DOHH2 (cell line): ENCODE results near the gene BCAP31.
A peak's percentile ranks its signal among the peaks of the same experiment; 100 is the strongest.

ENCODE experiments used
- H3F3A ChIP-seq: fragments of 200-600 bp; sonication (generic), shearing (Covaris generic); 2 replicates; pipeline ENCODE4 v1.6.0; 2016; ENCODE audit warnings: antibody characterized with exemption, mild to moderate bottlenecking; ENCODE audit not compliant: control insufficient read depth, insufficient read depth
- H3K27ac ChIP-seq: fragments of 200-600 bp; sonication (generic); 2 replicates; pipeline ENCODE4 v1.5.1; 2014; ENCODE audit warnings: low read depth, mild to moderate bottlenecking, low read length, moderate library complexity
- H3K27me3 ChIP-seq: fragments of 200-600 bp; sonication (generic); 2 replicates; pipeline ENCODE4 v1.6.1; 2014; ENCODE audit warnings: mild to moderate bottlenecking, low read length, mixed read lengths; ENCODE audit not compliant: control insufficient read depth
- H3K36me3 ChIP-seq: fragments of 200-600 bp; sonication (generic); 2 replicates; pipeline ENCODE4 v1.6.1; 2014; ENCODE audit warnings: mild to moderate bottlenecking, low read length, moderate library complexity, mixed read lengths; ENCODE audit not compliant: control insufficient read depth
- H3K4me1 ChIP-seq: fragments of 200-600 bp; sonication (generic); 2 replicates; pipeline ENCODE4 v1.6.1; 2014; ENCODE audit warnings: mild to moderate bottlenecking, low read length, mixed read lengths; ENCODE audit not compliant: control insufficient read depth
- H3K4me2 ChIP-seq: fragments of 200-600 bp; sonication (generic); 2 replicates; pipeline ENCODE4 v1.6.0; 2014; ENCODE audit warnings: mild to moderate bottlenecking, low read length, moderate library complexity
- H3K4me3 ChIP-seq: fragments of 200-600 bp; sonication (generic); 2 replicates; pipeline ENCODE4 v1.5.1; 2014; ENCODE audit warnings: mild to moderate bottlenecking, low read length, mixed read lengths
- H3K79me2 ChIP-seq: fragments of 200-600 bp; sonication (generic); 2 replicates; pipeline ENCODE4 v1.6.1; 2014; ENCODE audit warnings: mild to moderate bottlenecking, low read length, mixed read lengths; ENCODE audit not compliant: control insufficient read depth
- H3K9me2 ChIP-seq: fragments of 200-600 bp; sonication (generic); replicated peaks from 2 replicates; pipeline ENCODE4 v1.6.1; 2014; ENCODE audit warnings: mild to moderate bottlenecking, low read length, mixed read lengths; ENCODE audit not compliant: control insufficient read depth
- H3K9me3 ChIP-seq: fragments of 200-600 bp; sonication (generic); 2 replicates; pipeline ENCODE4 v1.6.1; 2014; ENCODE audit warnings: antibody characterized with exemption, low read length, mixed read lengths; ENCODE audit not compliant: control insufficient read depth, insufficient read depth
- H4K20me1 ChIP-seq: fragments of 200-600 bp; sonication (generic); 2 replicates; pipeline ENCODE4 v1.6.0; 2014; ENCODE audit warnings: low read depth, mild to moderate bottlenecking, antibody characterized with exemption, low read length, moderate library complexity; ENCODE audit not compliant: control insufficient read depth, insufficient read depth
- CTCF ChIP-seq: fragments of 200-600 bp; sonication (generic); IDR thresholded peaks from one replicate; pipeline ENCODE4 v1.5.1; 2014; ENCODE audit warnings: antibody characterized with exemption, mild to moderate bottlenecking, low read depth, low read length; ENCODE audit not compliant: poor library complexity, severe bottlenecking
- EZH2phosphoT487 ChIP-seq: fragments of 200-600 bp; sonication (generic); IDR thresholded peaks from 2 replicates; pipeline ENCODE4 v1.6.1; 2017; ENCODE audit warnings: borderline replicate concordance, mild to moderate bottlenecking, antibody characterized with exemption, low read length, moderate library complexity, mixed read lengths

The BCAP31 gene

DNA sequence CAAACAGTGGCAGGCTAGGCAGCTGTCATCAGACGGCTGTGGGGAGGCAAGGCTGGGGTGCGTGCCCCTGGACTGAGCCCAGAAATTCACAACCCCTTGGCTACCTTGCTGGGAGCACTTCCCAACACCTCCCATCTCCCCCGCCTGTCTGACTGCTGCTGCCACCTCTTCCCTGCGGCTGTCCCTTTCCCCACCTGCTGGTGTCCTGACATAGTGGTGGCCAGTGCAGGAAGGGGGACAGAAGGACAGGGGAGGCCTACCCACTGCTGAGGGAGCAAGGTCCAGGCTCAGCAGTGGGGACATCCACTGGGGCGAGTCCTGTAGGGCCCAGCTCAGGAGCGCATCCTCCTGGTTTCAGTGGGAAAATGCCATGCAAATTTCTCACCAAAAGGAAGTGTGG, 3.9 kb upstream of the BCAP31 start:
- Histone ChIP-seq H3F3A (no peaks in the 10 kb centered on the region), H3K27me3 (no peaks in the 10 kb centered on the region), H3K4me1 (peaks cover 32% of the 10 kb centered on the region), H3K36me3 (no peaks in the 10 kb centered on the region), H3K79me2 (peaks cover 8% of the 10 kb centered on the region), H3K9me3 (no peaks in the 10 kb centered on the region), H3K4me2 (no peak overlapping the region), H3K27ac (no peak overlapping the region), H4K20me1 (no peaks in the 10 kb centered on the region), H3K4me3 (no peak overlapping the region), H3K9me2 (no peaks in the 10 kb centered on the region)
- TF ChIP-seq EZH2phosphoT487, result no peak
- no peak for TF ChIP-seq CTCF

DNA sequence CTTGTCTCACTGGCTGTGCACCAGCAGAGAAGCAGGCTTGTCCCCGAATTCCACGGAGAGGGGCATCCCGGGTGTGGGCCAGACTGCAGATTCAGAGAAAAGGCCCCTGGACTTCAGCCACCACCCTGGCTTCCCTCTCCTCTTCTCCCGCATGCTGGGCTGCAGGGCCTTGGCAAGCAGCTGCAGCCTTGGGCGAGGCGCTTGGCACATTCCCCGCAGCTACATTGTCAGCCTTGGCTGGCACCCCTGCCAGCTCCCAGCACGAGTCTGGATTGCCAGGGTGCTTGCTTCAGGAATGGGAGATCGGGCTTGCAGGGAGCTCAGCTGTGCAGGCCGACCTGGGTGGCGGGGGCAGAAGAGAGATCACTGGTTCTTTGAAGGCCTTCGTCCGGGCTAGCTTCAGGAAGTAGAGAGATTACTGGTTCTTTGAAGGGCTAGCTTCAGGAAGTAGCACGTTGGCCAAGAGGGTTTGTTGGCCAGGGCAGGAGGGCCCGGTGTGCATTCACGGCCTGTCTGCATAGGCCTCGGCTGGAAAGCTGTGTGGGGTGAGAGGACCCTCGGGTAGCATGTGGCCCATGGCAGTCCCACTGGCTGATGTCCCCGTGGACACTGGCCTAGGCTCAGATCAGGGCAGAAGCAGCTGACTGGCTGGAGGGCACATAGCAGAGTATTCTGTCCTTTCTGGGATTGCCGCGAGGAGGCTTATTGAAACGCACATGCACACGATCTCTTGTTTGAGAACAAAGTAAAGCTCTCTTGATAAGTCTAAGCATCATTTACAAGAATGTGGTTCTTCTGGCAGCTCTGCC, 3.1 kb upstream of the BCAP31 start:
- peaks cover 16% of the 10 kb centered on the region for H3K79me2 ChIP-seq
- no peaks in the 10 kb centered on the region for H3K9me3 ChIP-seq
- no peaks in the 10 kb centered on the region for H3F3A ChIP-seq
- no peaks in the 10 kb centered on the region for H3K9me2 ChIP-seq
- H3K36me3 ChIP-seq, result peaks cover 6% of the 10 kb centered on the region
- TF ChIP-seq EZH2phosphoT487 (no peak), CTCF (no peak)
- H3K4me1 ChIP-seq, result peaks cover 40% of the 10 kb centered on the region
- H3K27ac ChIP-seq, result no peak overlapping the region
- H4K20me1 ChIP-seq, result peaks cover 3% of the 10 kb centered on the region; the same call in 1 of the 2 replicates
- H3K27me3 ChIP-seq, result no peaks in the 10 kb centered on the region
- H3K4me3 ChIP-seq, result peak overlapping the region; percentile 30
- peak overlapping the region; percentile 71 for H3K4me2 ChIP-seq

GRCh38 chrX:153726286-153727122, 2.3 kb upstream of the BCAP31 start:
- no peak overlapping the region for H3K27ac ChIP-seq
- H3K4me3 ChIP-seq, result peak overlapping the region; percentile 54
- peaks cover 42% of the 10 kb centered on the region for H3K4me1 ChIP-seq
- H3K9me3 ChIP-seq, result no peaks in the 10 kb centered on the region
- peaks cover 3% of the 10 kb centered on the region; the same call in 1 of the 2 replicates for H4K20me1 ChIP-seq
- H3F3A ChIP-seq, result no peaks in the 10 kb centered on the region
- TF ChIP-seq EZH2phosphoT487, result no peak
- TF ChIP-seq CTCF, result no peak
- H3K27me3 ChIP-seq, result no peaks in the 10 kb centered on the region
- peak overlapping the region; percentile 71 for H3K4me2 ChIP-seq
- H3K36me3 ChIP-seq, result peaks cover 11% of the 10 kb centered on the region
- H3K79me2 ChIP-seq, result peaks cover 23% of the 10 kb centered on the region
- H3K9me2 ChIP-seq, result no peaks in the 10 kb centered on the region
